Measurements from ENCODE around the gene SEC24D.
"Not testable (repeated sequence)": the region's sequence is repeated elsewhere in the genome, so short reads cannot be mapped to it uniquely, and the experiment has no call there.

Gene SEC24D

GRCh38 chr4:118835571-118836300, at the start of gene SEC24D:
SEC24D (minus strand) TSS chr4:118836126; CDS start chr4:118833696, 2,430 bp downstream.
- TF ChIP-seq CTCF (IDR thresholded peaks at IDR 0.05; ENCODE audit: insufficient read depth, missing control alignments): no peak
- DNase-seq (ENCODE audit: insufficient read length, low spot score) (peak; percentile 89), FAIRE-seq (no peak)

GRCh38 chr4:118884716-118885115, 48.8 kb upstream of the SEC24D start:
- no peak for TF ChIP-seq CTCF (IDR thresholded peaks at IDR 0.05; ENCODE audit: insufficient read depth, missing control alignments)
- no peak for FAIRE-seq
- DNase-seq (ENCODE audit: insufficient read length, low spot score): no peak

GRCh38 chr4:118883861-118884260, 47.9 kb upstream of the SEC24D start:
- DNase-seq (ENCODE audit: insufficient read length, low spot score) (no peak), FAIRE-seq (no peak)
- TF ChIP-seq CTCF (IDR thresholded peaks at IDR 0.05; ENCODE audit: insufficient read depth, missing control alignments): no peak

- no peak for FAIRE-seq
- DNase-seq (ENCODE audit: insufficient read length, low spot score): no peak
- no peak for TF ChIP-seq CTCF (IDR thresholded peaks at IDR 0.05; ENCODE audit: insufficient read depth, missing control alignments)
Observed at GRCh38 chr4:118881512-118882146, 45.7 kb upstream of the SEC24D start.

GRCh38 chr4:118879409-118879808, 43.5 kb upstream of the SEC24D start:
- no peak for TF ChIP-seq CTCF (IDR thresholded peaks at IDR 0.05; ENCODE audit: insufficient read depth, missing control alignments)
- DNase-seq (ENCODE audit: insufficient read length, low spot score) (no peak), FAIRE-seq (no peak)

GRCh38 chr4:118878507-118878906, 42.6 kb upstream of the SEC24D start:
- FAIRE-seq; DNase-seq (ENCODE audit: insufficient read length, low spot score): not testable (repeated sequence)

GRCh38 chr4:118877797-118878196, 41.9 kb upstream of the SEC24D start:
- DNase-seq (ENCODE audit: insufficient read length, low spot score) (no peak), FAIRE-seq (no peak)
- TF ChIP-seq CTCF (IDR thresholded peaks at IDR 0.05; ENCODE audit: insufficient read depth, missing control alignments): no peak

Measured in D721Med (cell line).